Measurements from ENCODE around the gene UNC119B.

Gene UNC119B

DNA sequence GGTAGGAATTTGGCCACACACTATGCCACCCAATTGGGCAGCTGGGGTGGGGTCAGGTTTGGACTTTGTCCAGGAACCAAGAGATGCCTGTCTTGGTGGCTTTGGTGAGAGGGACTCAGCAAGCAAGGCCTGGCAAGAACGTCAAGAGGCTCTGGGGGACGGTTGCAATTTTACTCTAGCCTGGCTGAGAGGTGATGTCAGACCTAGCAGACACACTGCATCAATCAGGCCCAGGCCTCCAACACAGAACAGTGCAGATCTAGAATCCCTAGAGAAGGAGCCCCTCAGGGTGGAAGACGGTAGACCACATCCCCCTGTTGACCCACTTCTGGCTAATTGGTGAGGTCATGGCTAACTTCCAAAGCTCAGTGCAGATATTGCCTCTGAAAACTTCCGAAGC is 1.6 kb upstream of the UNC119B start:
- TF ChIP-seq ZNF274 (IDR thresholded peaks at IDR 0.05; ENCODE audit: low read depth, low read length) (no peak), SUZ12 (IDR thresholded peaks at IDR 0.05; ENCODE audit: extremely low read depth, insufficient read depth, insufficient read length) (no peak), YY1 (IDR thresholded peaks at IDR 0.05; ENCODE audit: insufficient read depth, insufficient read length) (no peak)
- peaks cover 25% of the 10 kb centered on the region for H3K36me3 ChIP-seq (ENCODE audit: insufficient read depth, insufficient read length, low read length)
- H3K27me3 ChIP-seq (ENCODE audit: insufficient read depth, insufficient read length), result no peaks in the 10 kb centered on the region
- DNase-seq (ENCODE audit: low read depth, low spot score), result no peak
- H3K4me3 ChIP-seq (ENCODE audit: insufficient read length, low read depth), result no peak overlapping the region
- H3K4me1 ChIP-seq (ENCODE audit: insufficient read depth, insufficient read length), result peaks cover 8% of the 10 kb centered on the region
- H3K9ac ChIP-seq (ENCODE audit: insufficient read length, low read depth), result no peak overlapping the region
- no peaks in the 10 kb centered on the region for H3K9me3 ChIP-seq (ENCODE audit: insufficient read depth, low read length)

DNA sequence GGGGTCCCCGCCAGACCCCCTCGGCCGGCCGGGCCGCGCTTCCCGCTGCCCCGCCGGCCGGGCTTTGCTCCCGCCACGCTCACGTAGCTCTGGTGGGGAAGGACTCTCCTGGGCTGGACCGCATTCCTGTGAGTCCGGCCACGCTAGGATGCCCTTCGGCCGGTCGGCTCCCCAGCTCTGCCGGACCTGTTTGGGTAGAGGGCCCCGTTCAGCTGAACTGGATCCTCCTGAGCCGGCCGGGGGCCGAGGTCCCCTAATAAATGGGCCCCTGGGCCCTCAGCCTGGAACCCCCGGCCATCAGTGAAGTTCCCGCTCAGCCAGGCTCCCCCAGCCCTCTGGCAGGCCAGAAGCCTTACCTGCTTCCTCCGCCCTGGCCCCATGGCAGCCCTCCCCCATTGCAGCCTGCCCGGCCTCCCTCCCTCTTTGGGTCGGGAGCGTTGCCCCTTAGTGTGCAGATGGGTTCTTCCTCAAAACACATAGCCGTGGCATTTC is 593 bp downstream of the UNC119B start:
- H3K9me3 ChIP-seq (ENCODE audit: insufficient read depth, low read length), result no peaks in the 10 kb centered on the region
- H3K9ac ChIP-seq (ENCODE audit: insufficient read length, low read depth), result peak overlapping the region; percentile 94
- no peaks in the 10 kb centered on the region for H3K27me3 ChIP-seq (ENCODE audit: insufficient read depth, insufficient read length)
- no peak for DNase-seq (ENCODE audit: low read depth, low spot score)
- peak overlapping the region; percentile 90 for H3K4me3 ChIP-seq (ENCODE audit: insufficient read length, low read depth)
- TF ChIP-seq YY1 (IDR thresholded peaks at IDR 0.05; ENCODE audit: insufficient read depth, insufficient read length), result no peak
- TF ChIP-seq ZNF274 (IDR thresholded peaks at IDR 0.05; ENCODE audit: low read depth, low read length), result no peak
- TF ChIP-seq SUZ12 (IDR thresholded peaks at IDR 0.05; ENCODE audit: extremely low read depth, insufficient read depth, insufficient read length), result no peak
- peaks cover 5% of the 10 kb centered on the region for H3K4me1 ChIP-seq (ENCODE audit: insufficient read depth, insufficient read length)
- peaks cover 42% of the 10 kb centered on the region for H3K36me3 ChIP-seq (ENCODE audit: insufficient read depth, insufficient read length, low read length)

DNA sequence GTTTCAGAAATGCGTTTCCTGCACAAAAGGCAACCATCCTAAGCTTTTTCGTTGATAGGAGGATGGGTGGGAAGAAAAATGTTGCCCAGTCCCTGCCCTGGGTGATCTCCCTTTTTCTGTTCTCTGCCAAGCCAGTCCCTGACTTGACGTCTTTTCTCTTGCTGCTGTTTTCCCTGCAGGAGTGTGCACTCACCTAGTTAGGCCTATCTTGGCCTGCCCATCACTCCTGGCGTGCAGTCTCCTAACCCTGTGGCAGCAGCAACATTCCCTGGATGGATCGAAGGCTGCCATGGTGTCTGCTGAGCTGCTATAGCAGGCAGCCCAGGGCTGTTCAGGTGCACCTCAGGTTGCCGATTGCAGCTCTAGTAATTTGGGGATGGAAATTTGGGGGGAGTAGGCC is 1.2 kb downstream of the UNC119B start:
- Histone ChIP-seq H3K36me3 (ENCODE audit: insufficient read depth, insufficient read length, low read length) (peaks cover 47% of the 10 kb centered on the region), H3K4me3 (ENCODE audit: insufficient read length, low read depth) (peak overlapping the region; percentile 90), H3K9me3 (ENCODE audit: insufficient read depth, low read length) (no peaks in the 10 kb centered on the region), H3K27me3 (ENCODE audit: insufficient read depth, insufficient read length) (no peaks in the 10 kb centered on the region), H3K4me1 (ENCODE audit: insufficient read depth, insufficient read length) (peaks cover 5% of the 10 kb centered on the region), H3K9ac (ENCODE audit: insufficient read length, low read depth) (peak overlapping the region; percentile 94)
- TF ChIP-seq YY1 (IDR thresholded peaks at IDR 0.05; ENCODE audit: insufficient read depth, insufficient read length) (no peak), SUZ12 (IDR thresholded peaks at IDR 0.05; ENCODE audit: extremely low read depth, insufficient read depth, insufficient read length) (no peak), ZNF274 (IDR thresholded peaks at IDR 0.05; ENCODE audit: low read depth, low read length) (no peak)
- DNase-seq (ENCODE audit: low read depth, low spot score), result no peak

DNA sequence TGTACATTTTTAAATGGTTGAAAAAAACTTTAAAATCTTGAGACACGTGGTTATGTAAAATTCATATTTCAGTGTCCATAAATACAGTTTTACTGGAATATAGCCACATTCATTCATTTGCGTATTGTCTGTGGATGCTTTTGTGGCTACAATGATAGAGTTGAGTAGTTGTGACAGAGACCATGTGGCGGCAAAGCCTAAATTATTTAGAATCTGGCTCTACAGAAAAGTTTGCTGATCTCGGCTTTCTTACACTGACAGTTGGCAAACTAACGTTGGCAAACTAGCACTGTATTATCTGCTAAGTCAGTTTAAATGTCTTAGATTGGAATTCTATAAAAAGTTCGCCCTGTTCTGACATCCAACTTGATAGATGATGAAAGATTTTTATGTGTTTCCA is 2.4 kb downstream of the UNC119B start:
- H3K36me3 ChIP-seq (ENCODE audit: insufficient read depth, insufficient read length, low read length), result peaks cover 59% of the 10 kb centered on the region
- DNase-seq (ENCODE audit: low read depth, low spot score), result no peak
- peaks cover 5% of the 10 kb centered on the region for H3K4me1 ChIP-seq (ENCODE audit: insufficient read depth, insufficient read length)
- H3K4me3 ChIP-seq (ENCODE audit: insufficient read length, low read depth), result no peak overlapping the region
- H3K9me3 ChIP-seq (ENCODE audit: insufficient read depth, low read length), result no peaks in the 10 kb centered on the region
- H3K9ac ChIP-seq (ENCODE audit: insufficient read length, low read depth), result no peak overlapping the region
- TF ChIP-seq SUZ12 (IDR thresholded peaks at IDR 0.05; ENCODE audit: extremely low read depth, insufficient read depth, insufficient read length) (no peak), ZNF274 (IDR thresholded peaks at IDR 0.05; ENCODE audit: low read depth, low read length) (no peak), YY1 (IDR thresholded peaks at IDR 0.05; ENCODE audit: insufficient read depth, insufficient read length) (no peak)
- no peaks in the 10 kb centered on the region for H3K27me3 ChIP-seq (ENCODE audit: insufficient read depth, insufficient read length)

DNA sequence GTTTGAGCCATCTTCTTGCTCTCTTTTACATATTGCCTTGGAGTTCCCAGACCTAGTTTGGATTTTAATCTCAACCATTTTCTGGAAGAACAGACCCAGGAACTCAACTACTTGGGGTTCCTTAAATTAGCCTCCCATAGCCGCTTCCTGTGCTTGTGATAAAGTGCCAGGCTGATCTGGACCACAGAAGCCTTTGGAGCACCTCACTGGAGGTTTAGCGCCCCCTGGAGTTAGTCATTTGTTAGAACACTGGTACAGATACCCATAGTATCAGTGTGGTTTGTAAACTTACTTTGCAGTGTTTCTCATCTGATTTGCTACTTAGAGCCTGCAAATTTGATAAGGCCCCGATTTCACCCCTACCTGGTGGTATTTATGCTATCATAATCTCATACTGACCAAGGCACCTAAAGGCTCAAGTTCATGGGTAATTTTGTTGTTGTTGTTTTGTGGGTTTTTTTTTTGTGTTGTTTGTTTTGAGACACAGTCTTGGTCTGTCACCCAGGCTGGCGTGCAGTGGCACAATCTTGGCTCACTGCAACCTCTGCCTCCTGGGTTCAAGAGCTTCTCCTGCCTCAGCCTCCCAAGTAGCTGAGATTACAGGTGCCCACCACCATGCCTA is 3.7 kb downstream of the UNC119B start:
- Histone ChIP-seq H3K36me3 (ENCODE audit: insufficient read depth, insufficient read length, low read length) (peaks cover 71% of the 10 kb centered on the region), H3K9ac (ENCODE audit: insufficient read length, low read depth) (no peak overlapping the region), H3K4me1 (ENCODE audit: insufficient read depth, insufficient read length) (peaks cover 5% of the 10 kb centered on the region), H3K27me3 (ENCODE audit: insufficient read depth, insufficient read length) (no peaks in the 10 kb centered on the region), H3K4me3 (ENCODE audit: insufficient read length, low read depth) (no peak overlapping the region), H3K9me3 (ENCODE audit: insufficient read depth, low read length) (no peaks in the 10 kb centered on the region)
- peak; percentile 80 for DNase-seq (ENCODE audit: low read depth, low spot score)
- no peak for TF ChIP-seq ZNF274 (IDR thresholded peaks at IDR 0.05; ENCODE audit: low read depth, low read length)
- TF ChIP-seq YY1 (IDR thresholded peaks at IDR 0.05; ENCODE audit: insufficient read depth, insufficient read length), result no peak
- no peak for TF ChIP-seq SUZ12 (IDR thresholded peaks at IDR 0.05; ENCODE audit: extremely low read depth, insufficient read depth, insufficient read length)

DNA sequence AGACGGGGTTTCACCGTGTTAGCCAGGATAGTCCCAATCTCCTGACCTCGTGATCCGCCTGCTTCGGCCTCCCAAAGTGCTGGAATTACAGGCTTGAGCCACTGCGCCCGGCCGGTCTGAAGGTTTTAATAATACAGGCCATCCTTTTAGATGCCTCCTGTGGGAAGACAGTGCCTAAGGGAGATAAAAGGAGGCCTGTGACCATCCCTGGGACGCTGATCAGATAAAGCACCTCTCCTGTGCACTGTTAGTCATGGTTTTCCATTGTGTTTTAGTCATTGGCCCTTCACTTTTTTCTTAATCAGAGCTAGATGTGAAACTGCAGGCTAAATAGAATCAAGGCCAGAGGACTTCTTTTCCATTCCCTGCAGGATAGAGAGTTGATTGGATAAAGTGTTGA is 7.8 kb downstream of the UNC119B start:
- no peaks in the 10 kb centered on the region for H3K9me3 ChIP-seq (ENCODE audit: insufficient read depth, low read length)
- DNase-seq (ENCODE audit: low read depth, low spot score), result no peak
- no peaks in the 10 kb centered on the region for H3K27me3 ChIP-seq (ENCODE audit: insufficient read depth, insufficient read length)
- peaks cover 95% of the 10 kb centered on the region for H3K36me3 ChIP-seq (ENCODE audit: insufficient read depth, insufficient read length, low read length)
- H3K4me3 ChIP-seq (ENCODE audit: insufficient read length, low read depth), result no peak overlapping the region
- TF ChIP-seq ZNF274 (IDR thresholded peaks at IDR 0.05; ENCODE audit: low read depth, low read length), result no peak
- TF ChIP-seq SUZ12 (IDR thresholded peaks at IDR 0.05; ENCODE audit: extremely low read depth, insufficient read depth, insufficient read length), result no peak
- no peak for TF ChIP-seq YY1 (IDR thresholded peaks at IDR 0.05; ENCODE audit: insufficient read depth, insufficient read length)
- H3K9ac ChIP-seq (ENCODE audit: insufficient read length, low read depth), result no peak overlapping the region
- no peaks in the 10 kb centered on the region for H3K4me1 ChIP-seq (ENCODE audit: insufficient read depth, insufficient read length)

DNA sequence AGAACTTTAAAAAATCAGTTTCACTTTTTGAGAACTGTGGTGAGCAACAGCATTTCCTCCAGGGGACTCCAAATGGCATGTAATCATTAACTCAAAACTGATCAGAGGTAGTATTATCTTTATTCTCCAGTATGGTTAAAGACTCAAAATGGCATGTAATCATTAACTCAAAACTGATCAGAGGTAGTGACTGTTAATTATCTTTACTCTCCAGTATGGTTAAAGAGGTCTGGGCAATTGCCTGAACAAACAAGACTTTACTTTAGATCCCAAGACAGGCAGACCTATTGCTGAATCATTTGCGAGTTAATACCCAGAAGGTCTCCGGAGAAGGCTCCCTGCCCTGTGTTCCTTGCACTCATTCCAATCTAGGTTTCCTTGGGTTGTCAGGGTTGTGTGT is 8.8 kb downstream of the UNC119B start:
- Histone ChIP-seq H3K27me3 (ENCODE audit: insufficient read depth, insufficient read length) (no peaks in the 10 kb centered on the region), H3K9me3 (ENCODE audit: insufficient read depth, low read length) (no peaks in the 10 kb centered on the region), H3K4me1 (ENCODE audit: insufficient read depth, insufficient read length) (no peaks in the 10 kb centered on the region), H3K4me3 (ENCODE audit: insufficient read length, low read depth) (no peak overlapping the region), H3K36me3 (ENCODE audit: insufficient read depth, insufficient read length, low read length) (peaks cover 93% of the 10 kb centered on the region), H3K9ac (ENCODE audit: insufficient read length, low read depth) (no peak overlapping the region)
- DNase-seq (ENCODE audit: low read depth, low spot score), result no peak
- no peak for TF ChIP-seq ZNF274 (IDR thresholded peaks at IDR 0.05; ENCODE audit: low read depth, low read length)
- no peak for TF ChIP-seq SUZ12 (IDR thresholded peaks at IDR 0.05; ENCODE audit: extremely low read depth, insufficient read depth, insufficient read length)
- TF ChIP-seq YY1 (IDR thresholded peaks at IDR 0.05; ENCODE audit: insufficient read depth, insufficient read length), result no peak
